Jurkat, Clone E6-1 (cell line): ENCODE measurements around the gene WASHC4.
"Not testable (repeated sequence)": the region's sequence is repeated elsewhere in the genome, so short reads cannot be mapped to it uniquely, and the experiment has no call there.

ENCODE experiments used
- DNase-seq: peaks from one replicate; pipeline ENCODE4 v3.0.0-alpha.2; 2011; ENCODE audit warnings: low read depth, low spot score
- H3K4me3 ChIP-seq: 2 replicates; pipeline ENCODE4 v1.5.1; 2011; ENCODE audit warnings: mild to moderate bottlenecking, low read length, control low read depth, moderate library complexity

The WASHC4 gene

DNA sequence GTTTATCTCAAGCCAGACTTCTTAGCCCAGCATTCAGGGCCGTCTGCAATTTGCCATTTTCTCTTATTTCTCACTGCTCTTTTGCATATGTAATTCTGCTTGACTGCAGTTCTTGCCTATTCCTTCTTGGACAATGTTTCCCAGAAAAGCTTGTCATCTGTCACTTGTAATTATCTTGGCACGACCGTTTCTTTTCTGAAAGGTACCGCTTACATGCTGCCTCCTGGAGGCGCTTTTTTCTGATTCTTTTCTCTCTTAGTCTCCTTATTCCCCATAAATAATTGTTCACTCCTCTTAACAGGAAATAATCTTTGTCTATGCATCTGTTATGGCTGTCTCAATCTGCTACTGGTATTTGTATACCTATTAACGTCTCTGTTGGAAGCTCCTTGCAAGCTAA is 22.0 kb upstream of the WASHC4 start:
- H3K4me3 ChIP-seq, result no peak overlapping the region
- no peak for DNase-seq

DNA sequence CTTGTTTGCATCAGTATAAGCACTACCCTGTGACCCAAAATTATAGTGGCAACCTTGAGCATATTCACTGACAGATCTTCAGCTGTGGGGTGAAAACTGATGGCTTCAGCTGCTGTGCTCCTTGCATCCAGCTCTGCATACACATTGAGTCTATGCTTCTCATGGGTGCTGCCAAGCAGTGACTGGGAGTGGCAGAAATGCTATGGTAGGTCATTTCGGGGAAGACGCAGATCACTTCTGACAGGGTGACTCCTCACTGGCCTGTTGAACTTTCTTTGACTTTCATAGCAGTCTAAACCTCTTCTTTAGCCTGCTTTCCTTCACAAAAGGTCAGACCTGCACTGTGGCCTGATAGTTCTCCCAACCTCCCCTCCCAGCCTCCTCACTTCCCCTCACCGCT is 17.7 kb upstream of the WASHC4 start:
- DNase-seq, result no peak
- no peak overlapping the region for H3K4me3 ChIP-seq

DNA sequence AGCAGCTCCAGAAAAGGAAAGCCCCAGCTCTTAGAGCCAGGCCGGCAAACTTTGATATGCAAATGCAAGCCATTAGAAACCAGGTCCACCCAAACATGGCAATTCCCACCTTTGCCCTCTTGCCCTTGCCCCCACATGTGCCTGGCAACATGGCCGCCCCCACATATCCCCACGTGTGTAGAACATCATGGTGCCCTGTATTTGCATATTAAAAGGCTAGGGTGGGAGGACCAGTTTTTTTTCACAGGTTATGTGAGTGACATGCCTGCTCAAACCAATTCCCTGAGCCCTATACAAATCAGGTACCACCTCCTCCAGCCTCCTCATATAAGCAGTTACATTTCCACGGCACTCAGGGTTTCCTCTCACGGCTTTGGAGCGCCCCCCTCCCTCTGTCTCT is 17.2 kb upstream of the WASHC4 start:
- no peak for DNase-seq
- no peak overlapping the region for H3K4me3 ChIP-seq

DNA sequence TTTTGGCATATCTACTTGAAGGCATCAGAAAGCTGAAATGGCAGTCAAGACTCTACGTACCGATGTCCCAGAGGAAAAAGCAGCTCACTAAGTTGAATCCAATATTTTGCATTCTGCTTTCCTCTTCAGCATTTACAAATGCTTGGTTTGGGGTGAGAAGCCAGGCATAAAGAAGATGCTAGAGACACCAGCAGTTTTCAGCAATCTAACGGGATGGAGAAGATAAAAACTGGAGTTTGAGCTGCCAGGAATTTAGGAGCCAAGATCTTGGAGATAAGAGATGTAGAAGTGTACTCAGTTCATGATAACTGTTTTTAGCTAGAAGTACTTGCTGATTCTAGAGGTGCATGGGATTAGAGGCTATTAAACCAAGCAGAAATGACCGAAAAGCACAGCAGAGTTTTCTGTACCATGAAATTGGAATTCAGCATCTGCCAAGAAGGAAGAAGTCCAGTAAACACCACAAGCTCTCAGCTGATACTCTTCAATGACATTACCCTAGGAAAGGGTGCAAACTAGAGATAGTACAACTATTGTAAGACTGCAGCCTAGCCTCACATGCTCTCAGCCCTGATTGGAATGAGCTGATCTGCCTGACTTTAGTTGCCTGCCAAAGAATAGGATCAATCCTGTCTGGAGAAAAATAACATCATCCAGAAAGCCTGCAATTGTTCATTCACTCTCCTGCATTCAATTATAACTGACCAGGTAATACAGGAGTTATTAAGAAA is 15.9 kb upstream of the WASHC4 start:
- no peak for DNase-seq

DNA sequence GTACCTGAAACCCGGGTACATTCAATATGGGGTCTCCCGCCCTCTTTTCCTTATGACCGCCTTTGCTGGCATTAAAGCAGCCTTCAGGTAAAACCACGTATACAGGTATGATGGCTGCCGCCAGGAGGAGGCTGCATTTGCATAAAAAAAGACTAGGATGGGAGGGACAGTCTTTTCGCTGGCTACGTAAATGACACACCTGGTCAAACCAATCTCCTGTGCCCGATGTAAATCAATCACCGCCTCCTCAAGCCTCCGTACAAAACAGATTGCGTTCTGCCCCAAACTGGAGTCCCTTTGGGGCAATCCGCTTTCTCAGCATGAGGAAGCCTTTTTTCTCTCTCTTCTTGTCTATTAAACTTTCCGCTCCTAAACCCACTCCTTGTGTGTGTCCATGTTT is 15.2 kb upstream of the WASHC4 start:
- DNase-seq, result no peak
- no peak overlapping the region for H3K4me3 ChIP-seq

More for the DNA sequence above, 15.9 kb upstream of the WASHC4 start:
- no peak overlapping the region for H3K4me3 ChIP-seq

DNA sequence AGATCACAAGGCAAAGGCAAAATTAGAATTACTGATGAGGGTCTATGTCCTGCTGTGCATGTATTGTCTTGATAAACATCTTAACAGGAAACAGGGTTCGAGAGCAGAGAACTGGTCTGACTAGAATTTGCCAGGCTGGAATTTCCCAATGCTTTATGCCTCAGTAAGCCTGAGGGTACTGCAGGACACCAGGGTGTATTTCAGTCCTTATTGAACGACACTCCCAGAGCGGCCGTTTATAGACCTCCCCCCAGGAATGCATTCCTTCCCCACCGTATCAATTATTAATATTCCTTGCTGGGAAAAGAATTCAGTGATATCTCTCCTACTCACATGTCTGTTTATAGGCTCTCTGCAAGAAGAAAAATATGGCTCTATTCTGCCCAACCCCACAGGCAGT is 12.2 kb upstream of the WASHC4 start:
- not testable (repeated sequence) for DNase-seq, H3K4me3 ChIP-seq

DNA sequence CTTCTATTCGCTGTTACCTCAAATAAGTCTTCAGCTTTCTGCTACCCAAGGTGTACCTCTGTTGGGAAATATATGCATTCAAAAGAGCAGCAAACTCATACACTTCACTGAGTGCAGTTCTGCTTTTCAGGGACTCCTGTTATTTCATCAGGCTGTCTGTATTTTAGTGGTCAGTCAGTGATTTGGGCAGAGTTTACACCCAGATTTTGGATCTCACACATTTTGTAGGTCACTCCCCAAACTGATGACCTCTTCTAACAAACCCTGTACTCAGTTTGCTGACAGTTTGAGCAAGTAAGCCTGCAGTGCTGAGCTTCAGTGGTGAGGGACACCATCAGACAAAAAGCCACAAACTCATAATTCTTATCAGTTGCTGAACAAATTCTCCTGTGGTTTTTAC is 8.2 kb upstream of the WASHC4 start:
- H3K4me3 ChIP-seq, result no peak overlapping the region
- peak; percentile 33 for DNase-seq

DNA sequence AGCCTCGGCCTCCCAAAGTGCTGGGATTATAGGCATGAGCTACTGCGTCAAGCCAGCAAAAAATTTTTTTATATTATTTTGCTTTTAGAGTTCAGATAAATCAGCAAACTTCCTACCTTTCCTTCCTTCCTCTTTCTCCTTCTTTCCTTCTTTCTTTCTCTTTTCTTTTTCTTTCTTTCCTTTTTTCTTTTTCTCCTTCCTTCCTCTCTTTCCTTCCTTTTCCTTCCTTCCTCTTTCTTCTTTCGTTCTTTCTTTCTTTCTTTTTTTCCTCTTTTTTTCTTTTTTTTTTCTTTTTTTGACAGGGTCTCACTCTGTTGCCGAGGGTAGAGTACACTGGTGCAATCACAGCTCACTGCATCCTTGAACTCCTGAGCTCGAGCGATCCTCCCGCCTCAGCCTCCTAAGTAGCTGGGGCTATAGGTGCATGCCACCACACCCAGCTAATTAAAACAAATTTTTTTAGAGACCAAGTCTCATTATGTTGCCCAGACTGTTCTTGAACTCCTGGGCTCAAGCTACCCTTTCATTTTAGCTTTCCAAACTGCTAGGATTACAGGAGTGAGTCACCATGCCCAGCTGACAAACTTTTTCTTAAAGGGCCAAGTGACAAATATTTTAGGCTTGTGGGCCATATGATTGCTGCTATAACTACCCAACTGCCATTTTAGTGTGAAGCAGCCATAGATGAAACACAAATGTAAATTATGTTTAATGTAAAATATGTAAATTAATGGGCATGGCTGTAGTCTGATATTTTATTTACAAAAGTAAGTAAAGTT is 7.1 kb upstream of the WASHC4 start:
- no peak overlapping the region for H3K4me3 ChIP-seq
- no peak for DNase-seq

DNA sequence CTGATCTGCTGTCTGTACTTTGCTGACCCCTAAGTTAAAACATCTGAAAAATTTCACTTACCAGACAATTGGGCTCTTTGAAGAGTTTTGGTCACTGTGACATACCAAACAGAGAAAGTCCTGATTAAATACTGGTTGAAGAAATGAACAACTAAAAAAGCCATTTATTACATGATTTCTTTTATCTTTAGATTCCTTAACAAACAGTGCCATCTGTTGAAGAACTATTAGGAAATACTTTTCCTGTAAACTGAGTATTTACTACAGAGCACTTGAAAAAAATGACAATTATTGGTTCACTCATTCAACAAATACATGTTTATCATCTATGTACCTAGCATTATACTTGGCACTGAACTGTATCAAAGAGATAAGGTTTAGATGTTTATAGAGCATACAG is 6.5 kb upstream of the WASHC4 start:
- DNase-seq, result no peak
- H3K4me3 ChIP-seq, result no peak overlapping the region

DNA sequence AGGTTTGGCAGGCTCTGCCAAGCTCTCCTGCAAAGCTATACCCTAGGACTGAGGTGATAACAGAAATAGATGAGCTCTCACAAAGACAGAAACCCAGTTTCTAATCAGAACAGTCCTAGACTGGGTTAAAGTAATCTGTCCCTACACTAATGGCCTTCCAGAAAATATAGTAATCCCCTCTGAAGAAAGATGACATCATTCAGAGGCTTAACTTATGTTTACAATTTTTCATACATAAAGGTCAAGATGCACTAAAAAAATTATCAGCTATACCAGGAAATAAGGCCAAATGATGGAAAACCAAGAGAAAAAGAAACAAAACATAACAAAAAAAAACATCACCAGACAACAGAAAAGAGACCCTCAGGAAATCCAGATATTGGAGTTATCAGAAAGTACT is 4.9 kb upstream of the WASHC4 start:
- no peak overlapping the region for H3K4me3 ChIP-seq
- DNase-seq, result no peak

DNA sequence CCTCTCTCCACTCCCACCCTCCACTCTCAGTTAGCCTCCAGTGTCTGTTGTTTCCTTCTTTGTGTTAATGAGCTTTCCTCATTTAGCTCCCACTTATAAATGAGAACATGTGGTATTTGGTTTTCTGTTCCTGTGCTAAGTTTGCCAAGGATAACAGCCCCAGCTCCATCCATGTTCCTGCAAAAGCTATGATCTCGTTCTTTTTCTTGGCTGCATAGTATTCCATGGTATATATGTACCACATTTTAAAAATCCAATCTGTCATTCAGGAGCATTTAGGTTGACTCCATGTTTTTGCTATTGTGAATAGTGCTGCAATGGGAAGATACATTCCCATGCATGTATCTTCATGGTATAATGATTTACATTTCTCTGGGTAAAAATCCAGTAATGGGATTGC is 2.8 kb upstream of the WASHC4 start:
- DNase-seq, result no peak

DNA sequence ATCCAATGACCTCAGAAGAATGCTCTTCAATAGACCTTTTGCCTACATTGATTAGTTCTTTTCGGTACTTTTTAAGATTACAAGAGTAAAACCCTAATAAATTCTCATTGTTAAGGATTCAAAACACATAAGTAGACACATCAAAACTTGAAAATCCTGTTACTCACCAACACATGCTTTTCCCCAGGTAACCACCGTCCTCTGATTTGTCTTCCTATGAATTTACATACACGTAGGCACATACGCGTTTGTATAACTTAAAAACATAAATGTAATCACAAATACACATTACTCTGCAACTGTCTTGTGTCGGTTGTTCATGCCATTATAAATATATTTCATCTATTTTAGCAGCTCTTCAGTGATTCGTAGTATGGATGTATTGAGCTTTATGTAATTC is 910 bp upstream of the WASHC4 start:
- H3K4me3 ChIP-seq, result peak overlapping the region; percentile 87
- no peak for DNase-seq

More for the DNA sequence above, 2.8 kb upstream of the WASHC4 start:
- H3K4me3 ChIP-seq, result no peak overlapping the region

DNA sequence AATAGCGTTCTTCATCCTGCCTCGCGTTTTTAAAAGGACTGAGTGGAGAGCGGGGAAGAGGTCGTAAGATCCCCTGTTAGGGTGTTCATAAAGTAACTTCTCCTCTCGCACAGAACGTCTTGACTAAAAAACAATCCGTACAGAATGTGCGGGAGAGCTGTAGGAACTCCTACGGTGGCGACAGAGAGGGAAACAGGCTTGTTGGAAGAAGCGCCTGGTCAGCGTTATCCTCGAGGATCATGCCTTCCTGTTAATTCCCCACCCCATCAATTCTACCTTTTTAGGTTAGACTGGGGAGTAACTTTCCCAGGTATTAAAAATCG is 399 bp upstream of the WASHC4 start:
- H3K4me3 ChIP-seq, result peak overlapping the region; percentile 87
- DNase-seq, result peak; percentile 18

DNA sequence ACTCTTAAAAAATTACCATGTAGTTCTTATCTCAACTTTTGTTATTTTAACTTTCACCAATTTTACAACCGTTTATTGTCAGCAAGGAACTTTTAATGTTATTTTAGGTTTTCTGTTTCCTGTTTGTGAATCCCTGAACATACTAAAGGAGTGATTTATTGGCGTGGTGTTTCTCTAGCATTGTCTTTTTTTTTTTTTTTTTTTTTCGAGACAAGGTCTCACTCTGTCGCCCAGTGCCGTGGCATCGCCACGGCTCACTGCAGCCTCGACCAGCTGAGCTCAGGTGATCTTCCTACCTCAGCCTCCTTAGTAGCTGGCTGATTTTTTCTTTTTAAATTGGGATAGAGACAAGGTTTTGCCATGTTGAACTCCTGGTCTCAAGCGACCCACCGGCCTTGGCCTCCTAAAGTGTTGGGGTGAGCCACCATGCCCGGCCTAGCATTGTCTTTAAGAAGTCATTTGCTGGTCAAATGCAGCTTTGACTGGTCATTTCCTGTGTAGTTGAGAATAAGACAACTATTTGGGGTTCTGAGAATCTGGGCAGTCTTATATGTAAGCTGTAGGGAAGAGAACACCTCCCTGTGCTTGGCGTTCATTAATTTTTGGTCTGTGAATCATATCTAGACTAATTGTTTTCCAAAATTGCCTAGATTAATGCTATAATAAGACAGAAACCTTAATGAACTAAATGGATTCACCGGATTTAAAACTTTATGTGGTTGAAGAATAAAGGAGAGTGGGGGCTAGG is 2.1 kb downstream of the WASHC4 start:
- H3K4me3 ChIP-seq, result no peak overlapping the region
- no peak for DNase-seq

DNA sequence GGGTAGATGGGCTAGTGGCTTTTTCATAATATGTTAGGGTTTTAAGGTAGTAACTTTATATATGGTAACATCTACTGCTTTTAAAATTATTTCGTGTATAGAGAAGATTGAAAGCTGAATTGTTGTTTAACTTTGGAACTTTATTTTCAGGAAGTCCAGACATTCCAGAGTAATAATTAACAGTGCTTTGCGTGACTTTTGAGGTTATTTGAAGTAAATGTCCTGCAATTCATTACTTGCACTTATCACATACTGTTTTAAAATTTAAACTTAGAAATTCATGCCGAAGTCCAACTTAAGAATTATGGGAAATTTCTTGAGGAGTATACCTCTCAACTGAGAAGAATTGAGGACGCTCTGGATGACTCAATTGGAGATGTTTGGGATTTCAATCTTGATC is 3.3 kb downstream of the WASHC4 start:
- H3K4me3 ChIP-seq, result no peak overlapping the region
- DNase-seq, result no peak

DNA sequence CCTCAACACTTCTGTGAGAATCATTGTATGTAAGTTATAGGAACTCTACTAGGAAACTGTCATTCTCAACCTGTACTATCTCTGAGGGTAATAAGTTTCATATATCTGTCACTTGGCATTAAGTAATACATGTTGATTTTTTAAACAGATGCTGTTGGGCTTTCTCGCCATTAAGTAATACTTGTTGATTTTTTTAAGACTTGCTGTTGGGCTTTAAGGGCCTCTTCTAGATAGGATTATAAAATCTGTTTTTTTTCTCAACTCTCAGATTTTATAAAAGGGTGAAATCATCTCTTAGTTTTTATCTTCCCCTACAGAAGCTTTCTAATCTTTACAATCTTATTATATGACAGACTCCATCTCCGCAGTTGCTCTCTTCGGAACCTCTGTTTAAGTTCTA is 5.6 kb downstream of the WASHC4 start:
- DNase-seq, result no peak
- H3K4me3 ChIP-seq, result no peak overlapping the region

DNA sequence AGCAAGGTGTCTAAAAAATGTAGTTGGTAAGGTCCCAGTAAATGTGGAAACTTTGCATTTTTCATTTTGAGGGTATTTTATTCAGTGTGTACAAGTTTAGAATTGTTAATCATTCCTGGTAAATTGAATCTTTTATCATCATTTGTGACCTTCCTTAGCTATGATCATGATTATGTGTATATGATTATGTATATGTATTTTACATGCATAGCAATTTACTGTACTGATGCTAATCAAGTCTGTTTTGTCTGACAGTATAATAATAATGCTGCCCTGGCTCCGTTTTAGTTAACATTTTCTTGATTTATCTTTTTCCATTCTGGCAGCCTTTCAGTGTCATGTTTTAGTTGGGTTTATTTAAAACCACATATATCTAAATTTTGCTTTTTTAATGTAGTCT is 9.4 kb downstream of the WASHC4 start:
- no peak overlapping the region for H3K4me3 ChIP-seq
- no peak for DNase-seq

DNA sequence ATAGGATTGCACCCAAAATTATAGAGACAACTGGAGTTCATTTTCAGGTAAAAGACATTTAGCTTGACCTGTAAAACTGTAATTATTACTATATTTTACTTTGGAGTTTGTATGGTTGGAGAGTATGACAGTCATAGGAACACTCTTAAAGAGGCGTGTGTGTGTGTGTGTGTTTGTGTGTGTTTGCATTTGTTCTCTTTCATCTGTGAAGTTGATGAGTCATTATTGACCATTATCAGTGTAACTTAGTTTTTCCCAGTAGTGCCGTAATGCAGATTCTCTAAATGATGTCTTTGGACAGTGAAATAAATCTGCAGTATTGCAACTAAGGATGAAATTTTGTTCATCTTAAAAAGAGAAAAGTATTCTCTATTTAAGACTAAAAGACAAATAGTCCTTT is 13.0 kb downstream of the WASHC4 start:
- no peak overlapping the region for H3K4me3 ChIP-seq
- DNase-seq, result no peak

DNA sequence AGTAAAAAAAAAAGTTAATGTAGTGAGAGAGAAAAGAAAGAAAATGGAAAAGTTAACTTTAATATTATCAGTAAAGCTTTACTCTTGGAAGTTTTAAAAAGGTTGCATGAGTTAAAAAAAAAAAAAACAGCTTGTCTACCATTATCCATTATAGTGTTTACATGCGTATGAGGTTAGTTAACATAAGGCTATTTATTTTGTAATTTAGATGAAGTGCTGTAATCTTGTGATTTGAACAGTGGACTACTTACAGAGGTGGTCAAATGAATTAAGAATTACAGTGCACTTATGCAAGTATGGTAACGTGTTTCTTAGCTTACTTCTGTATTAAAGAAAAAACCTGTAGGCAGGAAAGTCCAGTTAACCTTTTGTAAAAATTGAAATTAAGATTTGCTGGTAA is 30.7 kb downstream of the WASHC4 start:
- H3K4me3 ChIP-seq, result no peak overlapping the region
- DNase-seq, result no peak

DNA sequence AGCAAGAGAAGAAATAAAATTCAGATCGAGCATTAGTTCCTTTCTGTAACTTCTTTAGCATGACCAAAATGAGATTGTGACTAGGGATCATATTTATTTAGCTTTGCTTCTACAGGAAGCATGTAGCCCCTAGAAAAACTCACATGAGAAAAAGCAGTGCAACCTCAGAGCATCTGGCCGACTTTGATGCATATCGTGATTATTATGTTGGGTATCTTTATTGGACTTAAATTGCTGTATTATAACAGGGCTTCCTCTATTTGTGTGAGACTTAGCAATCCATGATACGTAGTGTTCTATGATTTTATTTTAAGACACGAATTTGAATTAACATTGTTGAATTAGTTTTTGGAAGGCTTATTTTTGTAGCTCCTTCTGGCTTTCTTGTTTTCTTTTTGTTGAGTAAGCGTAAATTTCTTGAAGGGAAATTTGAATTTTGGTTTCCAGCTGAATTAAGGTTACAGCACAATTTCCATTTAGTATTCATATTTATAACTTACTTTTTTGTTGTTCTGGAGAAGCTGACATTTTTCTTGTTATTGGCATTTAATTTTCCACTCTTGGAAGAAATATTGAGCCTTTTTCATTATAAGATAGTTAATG is 33.9 kb downstream of the WASHC4 start:
- no peak overlapping the region for H3K4me3 ChIP-seq
- DNase-seq, result no peak
